Small intestine (tissue), 7 donors: ENCODE measurements around the gene PAPLN. TPM values are rescaled to one million over a fixed set of nuclear protein-coding genes. Genes with fewer than 3 reads are reported as not detected.

Experiments
- DNase-seq, 2 donors: peaks; one replicate each; pipeline versions ENCODE4 v3.0.0 to v3.0.0-alpha.2; 2013
- FAIRE-seq: peaks from 2 replicates; lab custom pipeline; 2012; peaks lifted over from hg19 to GRCh38; lab: Jason Lieb, UNC
- H3K27ac ChIP-seq, 3 donors: one replicate each; pipeline ENCODE4 v1.5.1; 2013; ENCODE audit warnings: low read length in 2 of 3, mild to moderate bottlenecking in 2 of 3, control low read depth in 1 of 3, inconsistent platforms in 1 of 3, low read depth in 1 of 3, moderate library complexity in 1 of 3
- H3K27me3 ChIP-seq, 3 donors: one replicate each; pipeline ENCODE4 v1.6.1; 2013; ENCODE audit warnings: low read length in 3 of 3, inconsistent platforms in 1 of 3; ENCODE audit not compliant: control insufficient read depth in 3 of 3, insufficient read depth in 3 of 3
- H3K36me3 ChIP-seq, 3 donors: one replicate each; pipeline ENCODE4 v1.6.1; 2013; ENCODE audit warnings: low read length in 3 of 3, inconsistent platforms in 1 of 3, low read depth in 1 of 3, mild to moderate bottlenecking in 1 of 3, moderate library complexity in 1 of 3; ENCODE audit not compliant: control insufficient read depth in 3 of 3, insufficient read depth in 2 of 3
- H3K4me1 ChIP-seq, 3 donors: one replicate each; pipeline ENCODE4 v1.6.1; 2013; ENCODE audit warnings: low read length in 2 of 3, inconsistent platforms in 1 of 3, low read depth in 1 of 3, mild to moderate bottlenecking in 1 of 3, moderate library complexity in 1 of 3; ENCODE audit not compliant: control insufficient read depth in 3 of 3, insufficient read depth in 2 of 3
- H3K4me3 ChIP-seq, 3 donors: one replicate each; pipeline ENCODE4 v1.5.1; 2013; ENCODE audit warnings: low read length in 3 of 3, control low read depth in 1 of 3, inconsistent platforms in 1 of 3, low read depth in 1 of 3, mild to moderate bottlenecking in 1 of 3, moderate library complexity in 1 of 3
- H3K9me3 ChIP-seq, 2 donors: one replicate each; pipeline ENCODE4 v1.6.1; 2013; ENCODE audit warnings: low read depth in 1 of 2, low read length in 1 of 2; ENCODE audit not compliant: control insufficient read depth in 2 of 2, insufficient read depth in 1 of 2
- WGBS, 3 donors: extraction: QIAGEN DNeasy Blood & Tissue Kit; methylation state at CpG; one replicate each; pipeline ENCODE4 v1.1.7; 2013; 5-methylcytosine and 5-hydroxymethylcytosine counted together
- polyA plus RNA-seq, 4 donors: library from polyadenylated mRNA; stranded (reverse) in 3 of 4; unstranded in 1 of 4; fragments of 200-250 nt in 3 of 4; fragments of 120-200 nt in 1 of 4; gene quantifications; one replicate each; pipeline versions ENCODE4 v1.2.1 to v1.2.3, GENCODE V29; 2013
- donor health status: healthy with polysubstance abuse.
- donor health status: control.
- donor health status: control.
- donor health status: Bipolar disorder and iron deficiency.
- donor health status: healthy.

PAPLN gene
- polyA plus RNA-seq, 4 donors = 0.45 to 59.2 (median 2.0) TPM

DNA sequence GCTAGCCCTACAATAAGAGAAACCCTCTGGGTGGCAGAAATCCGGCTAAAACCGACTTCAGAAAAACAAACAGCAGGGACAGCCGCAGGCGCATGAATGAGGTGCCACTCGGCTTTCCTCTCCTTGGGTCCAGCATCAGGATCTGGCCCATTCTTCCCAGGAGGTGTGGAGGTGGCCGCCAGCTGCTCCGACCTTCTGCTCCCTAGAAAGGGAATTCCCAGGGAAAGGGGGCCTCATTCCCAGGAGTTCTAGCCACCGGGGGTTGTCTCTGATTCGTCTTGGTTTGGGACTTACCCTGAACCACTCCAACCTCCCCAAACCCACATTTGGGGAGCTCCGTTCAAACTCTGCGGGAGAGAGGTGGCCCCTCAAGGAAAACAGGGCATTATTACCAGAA lies 13.0 kb downstream of the PAPLN start:
- FAIRE-seq = no peak
- DNase-seq = no peak
- Histone ChIP-seq H3K36me3 (peaks cover 0 to 72% (median 0%) of the 10 kb centered on the region in 3 donors), H3K9me3 (peaks cover 0 to 2% of the 10 kb centered on the region in 2 donors), H3K27ac (no peak overlapping the region), H3K27me3 (no peaks in the 10 kb centered on the region), H3K4me1 (peaks cover 0 to 3% (median 0%) of the 10 kb centered on the region in 3 donors), H3K4me3 (no peak overlapping the region)
- 91% methylated on average over 11 of the region's 11 CpGs for WGBS, 3 donors

DNA sequence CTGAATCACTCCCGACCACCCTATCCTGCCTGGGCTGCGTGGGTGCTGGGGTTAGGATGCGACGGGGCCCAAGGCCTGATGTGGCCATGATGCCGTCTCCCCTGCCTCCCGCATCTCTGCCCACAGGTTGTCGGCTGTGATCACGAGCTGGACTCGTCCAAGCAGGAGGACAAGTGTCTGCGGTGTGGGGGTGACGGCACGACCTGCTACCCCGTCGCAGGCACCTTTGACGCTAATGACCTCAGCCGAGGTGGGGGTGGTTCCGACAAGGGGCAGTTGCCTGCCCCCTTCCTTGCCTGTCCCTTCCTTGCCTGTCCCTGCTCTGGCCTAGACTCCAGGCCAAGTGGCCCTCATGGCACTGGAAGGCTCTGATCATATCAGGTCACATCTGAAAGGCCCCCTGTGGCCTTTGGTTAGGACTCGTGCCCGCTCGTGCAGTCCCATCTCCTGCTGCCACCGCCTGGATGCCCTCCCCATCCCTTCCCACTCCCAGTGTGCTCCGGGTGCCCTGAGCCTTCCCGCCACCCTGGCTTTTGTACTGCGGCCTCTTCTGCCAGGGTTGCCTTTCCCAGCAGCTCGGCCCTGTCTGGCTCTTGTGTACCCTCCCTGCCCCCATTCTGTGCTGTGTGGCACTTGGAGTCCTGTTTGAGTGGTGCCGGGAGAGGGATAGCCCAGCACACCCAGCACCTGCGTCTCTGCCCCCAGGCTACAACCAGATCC lies 13.6 kb downstream of the PAPLN start:
- 87 to 92% (median 91%) methylated on average over 27 of the region's 27 CpGs for WGBS, 3 donors
- no peak for FAIRE-seq
- DNase-seq = no peak
- H3K27me3 ChIP-seq = no peaks in the 10 kb centered on the region
- no peaks in the 10 kb centered on the region for H3K4me1 ChIP-seq
- peaks cover 0 to 73% (median 0%) of the 10 kb centered on the region in 3 donors for H3K36me3 ChIP-seq
- peaks cover 0 to 2% of the 10 kb centered on the region in 2 donors for H3K9me3 ChIP-seq
- no peak overlapping the region for H3K27ac ChIP-seq
- no peak overlapping the region for H3K4me3 ChIP-seq

DNA sequence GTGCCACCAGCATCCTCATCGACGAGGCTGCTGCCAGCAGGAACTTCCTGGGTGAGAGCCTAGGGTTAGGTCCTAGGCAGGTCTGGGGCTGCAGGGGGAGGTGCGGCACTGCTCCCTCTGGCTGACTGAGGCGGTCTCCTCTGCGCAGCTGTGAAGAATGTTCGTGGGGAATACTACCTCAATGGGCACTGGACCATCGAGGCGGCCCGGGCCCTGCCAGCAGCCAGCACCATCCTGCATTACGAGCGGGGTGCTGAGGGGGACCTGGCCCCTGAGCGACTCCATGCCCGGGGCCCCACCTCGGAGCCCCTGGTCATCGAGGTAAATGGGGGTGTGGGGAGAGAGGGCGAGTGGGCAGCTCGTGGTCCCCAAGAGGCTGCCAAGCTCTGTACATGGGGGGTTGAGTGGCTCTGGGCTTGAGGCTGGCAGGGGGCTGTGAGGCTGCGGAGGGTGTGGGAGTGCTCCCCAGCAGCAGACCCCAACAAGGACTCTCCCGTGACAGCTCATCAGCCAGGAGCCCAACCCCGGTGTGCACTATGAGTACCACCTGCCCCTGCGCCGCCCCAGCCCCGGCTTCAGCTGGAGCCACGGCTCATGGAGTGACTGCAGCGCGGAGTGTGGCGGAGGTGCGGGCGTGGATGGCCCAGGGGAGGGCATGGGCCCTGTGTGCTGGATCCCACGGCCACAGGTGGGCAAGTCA lies 14.4 kb downstream of the PAPLN start:
- Histone ChIP-seq H3K27me3 (no peaks in the 10 kb centered on the region), H3K27ac (no peak overlapping the region), H3K36me3 (peaks cover 0 to 74% (median 0%) of the 10 kb centered on the region in 3 donors), H3K9me3 (peaks cover 0 to 2% of the 10 kb centered on the region in 2 donors), H3K4me1 (no peaks in the 10 kb centered on the region), H3K4me3 (no peak overlapping the region)
- DNase-seq (no peak), FAIRE-seq (no peak)
- WGBS, 3 donors = 87 to 94% (median 93%) methylated on average over 30 of the region's 30 CpGs

DNA sequence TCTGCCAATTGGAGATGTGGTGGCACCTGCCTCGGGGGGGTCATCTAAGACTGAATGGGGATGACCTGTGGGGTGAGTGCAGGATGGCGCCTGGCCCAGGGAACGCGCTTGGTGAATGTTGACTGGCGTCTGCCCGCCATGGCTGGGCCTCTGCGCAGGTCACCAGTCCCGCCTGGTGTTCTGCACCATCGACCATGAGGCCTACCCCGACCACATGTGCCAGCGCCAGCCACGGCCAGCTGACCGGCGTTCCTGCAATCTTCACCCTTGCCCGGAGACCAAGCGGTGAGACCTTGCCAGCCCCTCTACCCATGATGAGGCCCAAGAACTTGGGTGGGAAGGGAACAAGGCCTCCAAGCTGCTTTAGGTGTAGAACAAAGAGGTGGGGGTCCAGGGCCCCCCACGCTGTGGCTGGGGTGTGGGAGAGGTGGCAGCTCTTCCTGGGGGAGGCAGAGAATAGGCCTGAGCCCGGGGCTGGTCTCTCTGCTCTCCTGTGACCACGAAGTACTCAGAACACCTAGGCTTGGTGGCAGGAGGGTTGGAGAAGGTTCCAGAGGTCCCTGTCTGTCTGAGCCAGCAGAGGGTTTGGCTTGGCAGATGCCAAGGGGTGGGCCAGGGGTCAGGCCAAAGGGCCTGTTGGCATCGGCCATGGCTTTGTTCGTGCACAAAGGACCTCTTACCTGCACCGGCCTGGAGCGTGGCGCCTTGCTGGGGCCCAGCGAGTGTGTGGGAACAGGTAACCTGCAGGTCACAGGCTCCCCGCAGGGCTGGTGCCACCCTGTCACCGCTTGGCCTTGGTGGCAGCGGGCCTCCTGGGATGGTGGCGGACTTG lies 15.4 kb downstream of the PAPLN start:
- Histone ChIP-seq H3K36me3 (peaks cover 0 to 69% (median 0%) of the 10 kb centered on the region in 3 donors), H3K4me1 (no peaks in the 10 kb centered on the region), H3K4me3 (no peak overlapping the region), H3K27me3 (no peaks in the 10 kb centered on the region), H3K9me3 (no peaks in the 10 kb centered on the region), H3K27ac (no peak overlapping the region)
- FAIRE-seq (no peak), DNase-seq (no peak)
- WGBS, 3 donors = 85 to 90% (median 87%) methylated on average over 26 to 29 of the region's 29 CpGs

DNA sequence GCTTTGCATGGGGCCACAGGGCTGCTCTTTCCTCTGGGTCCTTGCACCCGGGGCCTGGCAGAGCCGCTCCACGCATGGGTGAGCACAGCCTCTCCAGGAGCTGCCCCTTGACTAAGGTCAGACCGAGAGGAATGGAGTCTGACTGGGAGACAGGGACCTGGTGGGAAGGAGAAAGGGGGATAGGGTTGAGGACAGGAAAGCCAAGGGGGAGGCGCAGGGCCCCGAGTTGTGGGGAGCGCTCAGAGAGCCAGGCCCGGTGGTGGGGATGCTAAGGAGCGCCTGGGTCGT lies 16.0 kb downstream of the PAPLN start:
- no peak overlapping the region for H3K4me3 ChIP-seq
- DNase-seq = no peak
- peaks cover 0 to 69% (median 0%) of the 10 kb centered on the region in 3 donors for H3K36me3 ChIP-seq
- FAIRE-seq = no peak
- no peaks in the 10 kb centered on the region for H3K4me1 ChIP-seq
- 90 to 92% (median 92%) methylated on average over 9 to 10 of the region's 10 CpGs for WGBS, 3 donors
- no peaks in the 10 kb centered on the region for H3K9me3 ChIP-seq
- no peaks in the 10 kb centered on the region for H3K27me3 ChIP-seq
- H3K27ac ChIP-seq = no peak overlapping the region

DNA sequence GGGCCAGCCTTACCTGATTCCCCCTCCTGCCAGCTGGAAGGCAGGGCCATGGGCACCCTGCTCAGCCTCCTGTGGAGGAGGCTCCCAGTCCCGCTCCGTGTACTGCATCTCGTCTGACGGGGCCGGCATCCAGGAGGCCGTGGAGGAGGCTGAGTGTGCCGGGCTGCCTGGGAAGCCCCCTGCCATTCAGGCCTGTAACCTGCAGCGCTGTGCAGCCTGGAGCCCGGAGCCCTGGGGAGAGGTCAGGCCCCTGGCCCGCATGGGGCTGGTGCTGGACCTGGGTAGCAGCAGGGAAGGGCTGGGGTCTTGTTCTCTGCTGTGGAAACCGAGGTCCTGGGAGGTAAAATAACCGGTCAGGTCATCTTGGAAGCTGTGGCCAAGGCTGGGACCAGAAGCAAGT lies 16.4 kb downstream of the PAPLN start:
- H3K36me3 ChIP-seq = peaks cover 0 to 72% (median 0%) of the 10 kb centered on the region in 3 donors
- H3K27ac ChIP-seq = no peak overlapping the region
- H3K4me3 ChIP-seq = no peak overlapping the region
- FAIRE-seq = no peak
- no peaks in the 10 kb centered on the region for H3K4me1 ChIP-seq
- H3K9me3 ChIP-seq = no peaks in the 10 kb centered on the region
- no peaks in the 10 kb centered on the region for H3K27me3 ChIP-seq
- no peak for DNase-seq
- whole genome bisulfite sequencing, 3 donors = 92 to 95% (median 93%) methylated on average over 12 of the region's 12 CpGs

DNA sequence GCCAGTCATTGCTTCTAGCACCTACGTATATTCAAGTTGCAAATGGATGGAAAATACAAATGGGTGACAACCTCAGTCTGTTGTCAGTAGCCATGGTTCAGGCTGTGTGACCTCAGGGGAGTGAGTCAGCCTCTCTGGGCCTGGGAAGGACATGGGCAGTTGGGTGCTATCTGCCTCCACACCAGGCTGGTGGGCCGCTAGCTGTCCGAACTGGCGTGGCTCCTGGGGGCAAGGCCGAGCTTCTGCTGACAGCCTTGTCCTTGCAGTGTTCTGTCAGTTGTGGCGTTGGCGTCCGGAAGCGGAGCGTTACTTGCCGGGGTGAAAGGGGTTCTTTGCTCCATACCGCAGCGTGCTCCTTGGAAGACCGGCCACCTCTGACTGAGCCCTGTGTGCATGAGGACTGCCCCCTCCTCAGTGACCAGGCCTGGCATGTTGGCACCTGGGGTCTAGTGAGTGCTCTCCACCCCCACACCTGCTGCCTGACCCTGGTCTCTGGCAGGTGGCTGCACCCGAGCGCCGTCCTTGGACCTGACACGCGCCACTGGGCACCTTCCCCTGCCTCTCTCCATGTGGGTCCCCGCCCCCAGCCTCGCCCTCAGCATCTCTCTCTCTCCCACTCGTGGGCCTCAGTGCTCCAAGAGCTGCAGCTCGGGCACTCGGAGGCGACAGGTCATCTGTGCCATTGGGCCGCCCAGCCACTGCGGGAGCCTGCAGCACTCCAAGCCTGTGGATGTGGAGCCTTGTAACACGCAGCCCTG lies 17.1 kb downstream of the PAPLN start:
- no peaks in the 10 kb centered on the region for H3K9me3 ChIP-seq
- FAIRE-seq (no peak), DNase-seq (no peak)
- H3K27me3 ChIP-seq = no peaks in the 10 kb centered on the region
- no peak overlapping the region for H3K4me3 ChIP-seq
- no peaks in the 10 kb centered on the region for H3K4me1 ChIP-seq
- peaks cover 0 to 79% (median 0%) of the 10 kb centered on the region in 3 donors for H3K36me3 ChIP-seq
- WGBS, 3 donors = 74 to 89% (median 78%) methylated on average over 27 to 28 of the region's 28 CpGs
- H3K27ac ChIP-seq = no peak overlapping the region

DNA sequence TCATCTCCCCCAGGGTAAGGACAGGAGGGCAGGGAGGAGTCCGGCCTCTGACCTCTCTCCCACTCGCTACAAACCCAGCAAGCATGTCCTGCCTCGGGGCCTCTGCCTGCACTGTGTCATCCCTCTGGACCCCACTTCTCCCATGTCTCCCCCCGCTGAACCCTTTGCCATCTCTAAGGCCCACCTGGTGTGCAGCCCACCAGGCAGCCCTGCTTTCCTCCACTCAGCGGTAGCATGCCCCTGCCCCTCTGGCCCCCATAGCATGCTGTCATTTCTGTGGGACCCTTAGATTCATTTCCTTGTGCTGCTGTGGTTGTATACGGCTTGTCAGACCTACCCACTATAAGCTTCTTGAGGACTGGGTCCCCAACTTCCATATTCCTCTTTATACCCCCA lies 17.7 kb downstream of the PAPLN start:
- FAIRE-seq (no peak), DNase-seq (no peak)
- H3K9me3 ChIP-seq = no peaks in the 10 kb centered on the region
- peaks cover 0 to 81% (median 0%) of the 10 kb centered on the region in 3 donors for H3K36me3 ChIP-seq
- H3K4me3 ChIP-seq = no peak overlapping the region
- no peaks in the 10 kb centered on the region for H3K27me3 ChIP-seq
- no peak overlapping the region for H3K27ac ChIP-seq
- no peaks in the 10 kb centered on the region for H3K4me1 ChIP-seq
- WGBS, 3 donors = 95 to 98% (median 95%) methylated on average over 6 of the region's 6 CpGs
